HepG2 (cell line): ENCODE data around the gene SLC35F3. TPM values are rescaled to one million over a fixed set of nuclear protein-coding genes. Genes with fewer than 3 reads are reported as not detected.

Experiments used
- ATAC-seq: fragments of 200-7000 bp; cut with Tn5 transposase; 3 replicates; pipeline ENCODE4 v1.9.1; 2020; ENCODE audit warnings: mild to moderate bottlenecking, moderate library complexity
- BruUV-seq: library from RNA; stranded (reverse); fragments of 400-500 nt; replicated peaks from 2 replicates; lab custom pipeline; 2021; lab: Mats Ljungman, UMichigan
- CTCF ChIA-PET: fragments of 300-600 bp; formaldehyde crosslinking; extraction: SDS; loops from one replicate; lab custom pipeline; 2021; ENCODE audit warnings: low total read pairs, inconsistent platforms, low intra/inter-chr PET ratio; lab: Yijun Ruan, JAX
- POLR2A ChIA-PET: fragments of 350-600 bp; sonication (Branson Sonifier 250); formaldehyde crosslinking; loops from one replicate; lab custom pipeline; 2020; ENCODE audit warnings: antibody characterized with exemption, inconsistent platforms; lab: Yijun Ruan, JAX
- DNase-seq: peaks from one replicate; pipeline ENCODE4 v3.0.0-alpha.2; 2015; ENCODE audit warnings: low spot score
- FAIRE-seq: peaks from 3 replicates; lab custom pipeline; 2011; peaks lifted over from hg19 to GRCh38; lab: Jason Lieb, UNC
- H2AFZ ChIP-seq: one replicate; pipeline ENCODE4 v1.6.1; 2011; ENCODE audit warnings: low read length, inconsistent platforms
- H3K27ac ChIP-seq: fragments of 300-600 bp; 3 replicates; pipeline ENCODE4 v1.8.0; 2011; ENCODE audit warnings: mixed run types, mild to moderate bottlenecking, mixed read lengths, low read length, inconsistent platforms; ENCODE audit not compliant: insufficient read depth; ENCODE audit errors: extremely low read length
- H3K27me3 ChIP-seq, 2 experiments: fragments of 200-600 bp in 1 of 2; 2 replicates in 1 of 2; 3 replicates in 1 of 2; pipeline versions ENCODE4 v1.6.0 to v1.8.0; 2011; ENCODE audit warnings: low read length in 2 of 2, mild to moderate bottlenecking in 2 of 2, moderate library complexity in 2 of 2, inconsistent platforms in 1 of 2; ENCODE audit not compliant: insufficient read depth in 2 of 2, control insufficient read depth in 1 of 2
- H3K36me3 ChIP-seq, 2 experiments: fragments of 200-600 bp in 1 of 2; replicated peaks in 1 of 2; 2 replicates in 1 of 2; 3 replicates in 1 of 2; pipeline versions ENCODE4 v1.5.1 to v1.8.0; 2011; ENCODE audit warnings: low read length in 2 of 2, inconsistent platforms in 1 of 2; ENCODE audit not compliant: insufficient read depth in 2 of 2, control insufficient read depth in 1 of 2
- H3K4me1 ChIP-seq: 2 replicates; pipeline ENCODE4 v1.5.1; 2012; ENCODE audit warnings: low read length, inconsistent platforms; ENCODE audit not compliant: insufficient read depth
- H3K4me2 ChIP-seq: 2 replicates; pipeline ENCODE4 v1.6.0; 2011; ENCODE audit warnings: low read depth, low read length, inconsistent platforms
- H3K4me3 ChIP-seq, 3 experiments: fragments of 200-600 bp in 1 of 3; sonication (generic), shearing (Covaris generic) in 1 of 3; replicated peaks in 1 of 3; 2 replicates each; pipeline ENCODE4 v1.5.1; 2011 to 2016; ENCODE audit warnings: low read length in 3 of 3, inconsistent platforms in 2 of 3, low read depth in 2 of 3, mild to moderate bottlenecking in 2 of 3, control low read depth in 1 of 3, mixed read lengths in 1 of 3; ENCODE audit not compliant: insufficient read depth in 1 of 3
- H3K79me2 ChIP-seq: one replicate; pipeline ENCODE4 v1.6.1; 2011; ENCODE audit warnings: low read length, inconsistent platforms; ENCODE audit not compliant: insufficient read depth
- H3K9ac ChIP-seq: 2 replicates; pipeline ENCODE4 v1.6.0; 2011; ENCODE audit warnings: mild to moderate bottlenecking, low read depth, low read length, inconsistent platforms; ENCODE audit not compliant: insufficient read depth
- H3K9me3 ChIP-seq: 2 replicates; pipeline ENCODE4 v1.5.1; 2012; ENCODE audit warnings: mild to moderate bottlenecking, low read length
- H4K20me1 ChIP-seq: 2 replicates; pipeline ENCODE4 v1.6.0; 2011; ENCODE audit warnings: inconsistent platforms, mild to moderate bottlenecking, low read length, moderate library complexity; ENCODE audit not compliant: insufficient read depth
- ATM ChIP-seq: fragments of 450-650 bp; IDR thresholded peaks from 2 replicates; pipeline ENCODE4 v1.7.1; 2017; ENCODE audit warnings: mild to moderate bottlenecking, borderline replicate concordance
- CHCHD3 ChIP-seq: sonication (generic); formaldehyde crosslinking; IDR thresholded peaks from 2 replicates; pipeline ENCODE4 v1.8.0; 2022; ENCODE audit warnings: mild to moderate bottlenecking, missing genetic modification reagents, moderate library complexity
- HDAC6 ChIP-seq: fragments of 200-600 bp; sonication (generic); IDR thresholded peaks from 2 replicates; pipeline ENCODE4 v1.7.0; 2017; ENCODE audit warnings: mild to moderate bottlenecking, antibody characterized with exemption, low read length, low read depth
- HNRNPK ChIP-seq: fragments of 200-400 bp; formaldehyde crosslinking; IDR thresholded peaks from 2 replicates; pipeline ENCODE4 v1.6.1; 2018; ENCODE audit warnings: low read length, low read depth, moderate library complexity, mild to moderate bottlenecking; ENCODE audit not compliant: poor library complexity, severe bottlenecking
- HNRNPUL1 ChIP-seq: fragments of 200-400 bp; formaldehyde crosslinking; IDR thresholded peaks from 2 replicates; pipeline ENCODE4 v1.6.1; 2017; ENCODE audit warnings: low read depth, mild to moderate bottlenecking, low read length, moderate library complexity
- KDM2A ChIP-seq: sonication (generic); formaldehyde crosslinking; IDR thresholded peaks from 2 replicates; pipeline ENCODE4 v1.4.0; 2020; ENCODE audit warnings: low read depth, missing genetic modification reagents, borderline replicate concordance
- KDM4B ChIP-seq: sonication (generic); formaldehyde crosslinking; IDR thresholded peaks from 2 replicates; pipeline ENCODE4 v1.4.0; 2020; ENCODE audit warnings: missing genetic modification reagents
- NR2F1 ChIP-seq, 2 experiments: fragments of 450-650 bp in 1 of 2; formaldehyde crosslinking in 1 of 2; IDR thresholded peaks; 2 replicates each; pipeline versions ENCODE4 v1.5.0 to v1.6.1; 2016 to 2020; ENCODE audit warnings: mild to moderate bottlenecking in 1 of 2, missing compliant biosample characterization in 1 of 2, missing genetic modification reagents in 1 of 2, moderate library complexity in 1 of 2
- NR3C1 ChIP-seq: sonication (generic); formaldehyde crosslinking; IDR thresholded peaks from 2 replicates; pipeline ENCODE4 v1.4.0; 2020; ENCODE audit warnings: missing genetic modification reagents
- PTBP1 ChIP-seq: fragments of 200-400 bp; formaldehyde crosslinking; IDR thresholded peaks from 2 replicates; pipeline ENCODE4 v1.6.1; 2018; ENCODE audit warnings: low read length, low read depth; ENCODE audit not compliant: poor library complexity, severe bottlenecking
- RXRB ChIP-seq: IDR thresholded peaks from 2 replicates; pipeline ENCODE4 v1.6.1; 2016; ENCODE audit warnings: borderline replicate concordance, missing genetic modification reagents, missing compliant biosample characterization
- SAFB2 ChIP-seq: sonication (generic); formaldehyde crosslinking; IDR thresholded peaks from 2 replicates; pipeline ENCODE4 v1.5.1; 2020; ENCODE audit warnings: missing genetic modification reagents, low read depth, mild to moderate bottlenecking, borderline replicate concordance
- SAP130 ChIP-seq: IDR thresholded peaks from 2 replicates; pipeline ENCODE4 v1.6.1; 2016; ENCODE audit warnings: low read depth
- SYNCRIP ChIP-seq: fragments of 200-400 bp; formaldehyde crosslinking; IDR thresholded peaks from 2 replicates; pipeline ENCODE4 v1.6.1; 2018; ENCODE audit warnings: mild to moderate bottlenecking, low read depth, low read length; ENCODE audit not compliant: insufficient read depth
- ZNF383 ChIP-seq: sonication (generic); formaldehyde crosslinking; IDR thresholded peaks from 2 replicates; pipeline ENCODE4 v1.4.0; 2020; ENCODE audit warnings: missing genetic modification reagents, mild to moderate bottlenecking, borderline replicate concordance
- ZNF570 ChIP-seq: sonication (generic); formaldehyde crosslinking; IDR thresholded peaks from 2 replicates; pipeline ENCODE4 v1.4.0; 2020; ENCODE audit warnings: mild to moderate bottlenecking, missing genetic modification reagents, borderline replicate concordance
- WGBS: methylation state at CpG from one replicate; pipeline ENCODE4 v1.1.6; 2017; ENCODE audit warnings: low lambda C conversion rate; 5-methylcytosine and 5-hydroxymethylcytosine counted together
- in situ Hi-C: cut with HindIII; loops from 2 replicates; pipeline ENCODE4 v1.10.0; 2017; ENCODE audit warnings: low pct_unique_long_range_greater_than_20kb; ENCODE audit not compliant: extremely low pct_ligation_motif_present
- intact Hi-C: fragments of 100-400 bp; cut with micrococcal nuclease; formaldehyde crosslinking; loops from one replicate; pipeline ENCODE4 v1.10.0; 2022; ENCODE audit not compliant: unreplicated experiment
- polyA plus RNA-seq, 8 experiments: library from polyadenylated mRNA; depleted of rRNA in 3 of 8; stranded (reverse) in 7 of 8; unstranded in 1 of 8; fragments of >200 nt; fragmentation: Illumina TruSeq in 4 of 8; extraction: Trizol in 4 of 8; gene quantifications; 2 replicates each; pipeline versions ENCODE4 v1.2.1 to v1.2.3, GENCODE V29; 2011 to 2016; ENCODE audit warnings: low read depth in 4 of 8, missing spikeins in 1 of 8, mixed read lengths in 1 of 8; ENCODE audit not compliant: insufficient read depth in 1 of 8
- total RNA-seq, 5 experiments: library from RNA; depleted of rRNA; stranded (reverse); fragments of >200 nt; fragmentation: Illumina TruSeq; extraction: Trizol; gene quantifications; 2 replicates each; pipeline ENCODE4 v1.2.3, GENCODE V29; 2016; ENCODE audit warnings: low read depth in 1 of 5
- TF ChIP-seq, protein P1 (sequence below): sonication (generic); formaldehyde crosslinking; IDR thresholded peaks from 2 replicates; pipeline ENCODE4 v1.8.0; 2022; ENCODE audit warnings: mild to moderate bottlenecking, missing genetic modification reagents, moderate library complexity

The SLC35F3 gene
- total and polyA plus RNA-seq, 2 of the 13 experiments (the other 11 are each of a cell fraction or from before 2014, with no cell fraction given) = not detected

- Histone ChIP-seq H3K36me3 (no peaks in the 10 kb centered on the region), H3K9me3 (no peaks in the 10 kb centered on the region), H2AFZ (no peak overlapping the region), H3K9ac (no peak overlapping the region), H3K4me2 (no peak overlapping the region), H3K27ac (no peak overlapping the region), H3K4me3 (no peak overlapping the region), H3K79me2 (no peaks in the 10 kb centered on the region), H4K20me1 (no peaks in the 10 kb centered on the region), H3K4me1 (no peaks in the 10 kb centered on the region), H3K27me3 (peaks cover 2 to 7% of the 10 kb centered on the region in 2 experiments; a peak in 2 of 5 replicates)
- DNase-seq (no peak), FAIRE-seq (no peak), ATAC-seq (no peak)
- no TSS peak for BruUV-seq
- WGBS = 39% methylated on average over 7 of the region's 7 CpGs
- TF ChIP-seq ZNF383 (CRISPR knock-in tag) (no peak), KDM2A (CRISPR knock-in tag) (no peak), ATM (no peak), RXRB (CRISPR knock-in tag) (no peak), HNRNPUL1 (no peak), KDM4B (no peak)
- TF ChIP-seq, protein P1, sequence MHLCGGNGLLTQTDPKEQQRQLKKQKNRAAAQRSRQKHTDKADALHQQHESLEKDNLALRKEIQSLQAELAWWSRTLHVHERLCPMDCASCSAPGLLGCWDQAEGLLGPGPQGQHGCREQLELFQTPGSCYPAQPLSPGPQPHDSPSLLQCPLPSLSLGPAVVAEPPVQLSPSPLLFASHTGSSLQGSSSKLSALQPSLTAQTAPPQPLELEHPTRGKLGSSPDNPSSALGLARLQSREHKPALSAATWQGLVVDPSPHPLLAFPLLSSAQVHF (CRISPR knock-in tag) = no peak
- POLR2A ChIA-PET = no interaction called here
- CTCF ChIA-PET = no interaction called here
- in situ Hi-C loops = no loop called here
- intact Hi-C loops = no loop called here
Measured at GRCh38 chr1:234170622-234171021, 266.1 kb downstream of the SLC35F3 start.

GRCh38 chr1:234173968-234174367 is 269.5 kb downstream of the SLC35F3 start:
- intact Hi-C loops = no loop called here
- in situ Hi-C loops = no loop called here
- no peak overlapping the region for H3K4me2 ChIP-seq
- POLR2A ChIA-PET = no interaction called here
- FAIRE-seq (no peak), ATAC-seq (no peak), DNase-seq (no peak)
- no TSS peak for BruUV-seq
- CTCF ChIA-PET = no interaction called here
- no peaks in the 10 kb centered on the region for H3K36me3 ChIP-seq
- H3K27ac ChIP-seq = no peak overlapping the region
- H3K9me3 ChIP-seq = no peaks in the 10 kb centered on the region
- H3K4me1 ChIP-seq = no peaks in the 10 kb centered on the region
- H3K4me3 ChIP-seq = no peak overlapping the region
- no peak overlapping the region for H2AFZ ChIP-seq
- no peak overlapping the region for H3K9ac ChIP-seq
- TF ChIP-seq NR3C1 = no peak
- TF ChIP-seq NR2F1 (CRISPR knock-in tag; IDR thresholded peaks at IDR 0.05) = no peak
- TF ChIP-seq SAP130 (CRISPR knock-in tag) = no peak
- TF ChIP-seq ZNF570 (CRISPR knock-in tag) = no peak
- no peak for TF ChIP-seq HDAC6
- no peak for TF ChIP-seq SYNCRIP
- no peak for TF ChIP-seq SAFB2 (CRISPR knock-in tag)
- no peak for TF ChIP-seq CHCHD3 (CRISPR knock-in tag)
- no peak for TF ChIP-seq PTBP1
- TF ChIP-seq HNRNPK = no peak
- H3K79me2 ChIP-seq = no peaks in the 10 kb centered on the region
- no peaks in the 10 kb centered on the region for H4K20me1 ChIP-seq
- no CpG with 5 or more reads among the region's 3 CpGs for WGBS
- H3K27me3 ChIP-seq = peaks cover 2 to 7% of the 10 kb centered on the region in 2 experiments; a peak in 2 of 5 replicates
